ENCODE results near the gene EML4. TPM values are rescaled to one million over a fixed set of nuclear protein-coding genes. Genes with fewer than 3 reads are reported as not detected.

The EML4 gene
- total and polyA plus RNA-seq, 7 experiments from 2014 or later = 64.9 to 167 (median 141) TPM

- no peaks in the 10 kb centered on the region for H3K36me3 Mint-ChIP-seq
- intact Hi-C loops (cut with micrococcal nuclease) = loop anchor here (1.0 to 2.0 kb wide), 7 partner anchors 18 to 328 kb away; partner anchors contain the start of gene COX7A2L (in 2 of the 2)
- Histone ChIP-seq H3K9me3 (ENCODE audit: control insufficient read depth in 2 of 3, low read length in 3 of 3) (no peaks in the 10 kb centered on the region), H3K27ac (ENCODE audit: low read depth, low read length) (peak overlapping the region; percentile 96), H3K4me3 (ENCODE audit: low read length) (peak overlapping the region; percentile 28), H3K4me1 (ENCODE audit: control insufficient read depth in 2 of 2, insufficient read depth in 2 of 2, low read length in 2 of 2) (peaks cover 15 to 17% of the 10 kb centered on the region in 2 donors), H3K27me3 (ENCODE audit: control insufficient read depth in 2 of 2, insufficient read depth in 2 of 2, low read length in 2 of 2) (no peaks in the 10 kb centered on the region), H3K36me3 (ENCODE audit: control insufficient read depth in 2 of 3, insufficient read depth in 3 of 3, low read length in 3 of 3) (peaks cover 0 to 7% (median 0%) of the 10 kb centered on the region in 3 experiments)
- CTCF ChIA-PET = interaction anchor here (0.6 to 1.6 kb wide), 3 partner anchors 11 to 72 kb away, joined by 3 to 4 read pairs (median 3); no protein-coding TSS in a partner anchor
- POLR2A ChIA-PET = interaction anchor here (1.0 to 12.6 kb wide), 3 partner anchors 41 to 67 kb away, joined by 3 to 187 read pairs (median 39); no protein-coding TSS in a partner anchor
- H3K4me3 Mint-ChIP-seq = peak overlapping the region in 2 of 10 donors; percentile 26 to 49
- ATAC-seq (no peak), DNase-seq (no peak)
- H3K4me1 Mint-ChIP-seq = peaks cover 5 to 32% (median 12%) of the 10 kb centered on the region in 7 donors
- no peaks in the 10 kb centered on the region for H3K9me3 Mint-ChIP-seq
- H3K27ac Mint-ChIP-seq = peak overlapping the region in 4 of 9 donors; percentile 75 to 94 (median 84)
- peaks cover 0 to 15% (median 0%) of the 10 kb centered on the region in 5 donors for H3K27me3 Mint-ChIP-seq
These were observed 574 bp upstream of the EML4 start for GRCh38 chr2:42168459-42169099.

GRCh38 chr2:42169874-42170521 lies 845 bp downstream of the EML4 start:
- Mint-ChIP-seq H3K27me3 (peaks cover 0 to 6% (median 0%) of the 10 kb centered on the region in 5 donors), H3K9me3 (no peaks in the 10 kb centered on the region), H3K4me1 (peaks cover 9 to 26% (median 16%) of the 10 kb centered on the region in 7 donors), H3K4me3 (no peak overlapping the region), H3K36me3 (no peaks in the 10 kb centered on the region), H3K27ac (no peak overlapping the region)
- ChIA-PET POLR2A (interaction anchor here (0.7 to 12.6 kb wide), 14 partner anchors 11 to 69 kb away, joined by 3 to 187 read pairs (median 10); no protein-coding TSS in a partner anchor), CTCF (interaction anchor here (0.7 to 1.8 kb wide), 4 partner anchors 26 to 72 kb away, joined by 3 to 17 read pairs (median 3); no protein-coding TSS in a partner anchor)
- Histone ChIP-seq H3K27me3 (ENCODE audit: control insufficient read depth in 2 of 2, insufficient read depth in 2 of 2, low read length in 2 of 2) (no peaks in the 10 kb centered on the region), H3K36me3 (ENCODE audit: control insufficient read depth in 2 of 3, insufficient read depth in 3 of 3, low read length in 3 of 3) (peaks cover 0 to 7% (median 0%) of the 10 kb centered on the region in 3 experiments), H3K27ac (ENCODE audit: low read depth, low read length) (peak overlapping the region; percentile 96), H3K4me1 (ENCODE audit: control insufficient read depth in 2 of 2, insufficient read depth in 2 of 2, low read length in 2 of 2) (peaks cover 15 to 21% of the 10 kb centered on the region in 2 donors), H3K4me3 (ENCODE audit: low read length) (peak overlapping the region; percentile 88), H3K9me3 (ENCODE audit: control insufficient read depth in 2 of 3, low read length in 3 of 3) (no peaks in the 10 kb centered on the region)
- ATAC-seq (peak; percentile 7), DNase-seq (peak in 7 of 9 donors; percentile 21 to 42 (median 31))
- intact Hi-C loops (cut with micrococcal nuclease) = loop anchor here (1.0 to 5.0 kb wide), 9 partner anchors 19 to 482 kb away; partner anchors contain the start of gene COX7A2L (in 2 of the 2)

GRCh38 chr2:42170619-42171395 lies 1.7 kb downstream of the EML4 start:
- DNase-seq = no peak
- Histone ChIP-seq H3K27me3 (ENCODE audit: control insufficient read depth in 2 of 2, insufficient read depth in 2 of 2, low read length in 2 of 2) (no peaks in the 10 kb centered on the region), H3K27ac (ENCODE audit: low read depth, low read length) (peak overlapping the region; percentile 96), H3K4me1 (ENCODE audit: control insufficient read depth in 2 of 2, insufficient read depth in 2 of 2, low read length in 2 of 2) (peaks cover 15 to 24% of the 10 kb centered on the region in 2 donors), H3K36me3 (ENCODE audit: control insufficient read depth in 2 of 3, insufficient read depth in 3 of 3, low read length in 3 of 3) (peaks cover 0 to 7% (median 0%) of the 10 kb centered on the region in 3 experiments), H3K4me3 (ENCODE audit: low read length) (peak overlapping the region; percentile 88), H3K9me3 (ENCODE audit: control insufficient read depth in 2 of 3, low read length in 3 of 3) (no peaks in the 10 kb centered on the region)
- no peaks in the 10 kb centered on the region for H3K27me3 Mint-ChIP-seq
- peaks cover 0 to under 1% (median 0%) of the 10 kb centered on the region in 5 donors for H3K36me3 Mint-ChIP-seq
- CTCF ChIA-PET = interaction anchor here (0.7 to 3.6 kb wide), 10 partner anchors 20 to 74 kb away, joined by 3 to 24 read pairs (median 4); no protein-coding TSS in a partner anchor
- H3K4me3 Mint-ChIP-seq = no peak overlapping the region
- no peaks in the 10 kb centered on the region for H3K9me3 Mint-ChIP-seq
- POLR2A ChIA-PET = interaction anchor here (0.6 to 12.6 kb wide), 18 partner anchors 10 to 70 kb away, joined by 3 to 187 read pairs (median 6); no protein-coding TSS in a partner anchor
- peaks cover 9 to 28% (median 24%) of the 10 kb centered on the region in 7 donors for H3K4me1 Mint-ChIP-seq
- H3K27ac Mint-ChIP-seq = no peak overlapping the region
- no peak for ATAC-seq
- intact Hi-C loops (cut with micrococcal nuclease) = loop anchor here in 1 of 2 donors (1.0 to 5.0 kb wide), 3 partner anchors 47 to 481 kb away; no protein-coding TSS in a partner anchor

GRCh38 chr2:42171396-42171980 lies 2.3 kb downstream of the EML4 start:
- Histone ChIP-seq H3K9me3 (ENCODE audit: control insufficient read depth in 2 of 3, low read length in 3 of 3) (no peaks in the 10 kb centered on the region), H3K4me3 (ENCODE audit: low read length) (peak overlapping the region; percentile 88), H3K4me1 (ENCODE audit: control insufficient read depth in 2 of 2, insufficient read depth in 2 of 2, low read length in 2 of 2) (peaks cover 15 to 30% of the 10 kb centered on the region in 2 donors), H3K27ac (ENCODE audit: low read depth, low read length) (peak overlapping the region; percentile 96), H3K27me3 (ENCODE audit: control insufficient read depth in 2 of 2, insufficient read depth in 2 of 2, low read length in 2 of 2) (no peaks in the 10 kb centered on the region), H3K36me3 (ENCODE audit: control insufficient read depth in 2 of 3, insufficient read depth in 3 of 3, low read length in 3 of 3) (peaks cover 0 to 7% (median 0%) of the 10 kb centered on the region in 3 experiments)
- intact Hi-C loops (cut with micrococcal nuclease) = loop anchor here in 1 of 2 donors (1.0 to 5.0 kb wide), 3 partner anchors 47 to 481 kb away; no protein-coding TSS in a partner anchor
- Mint-ChIP-seq H3K27ac (no peak overlapping the region), H3K4me3 (no peak overlapping the region), H3K9me3 (peaks cover 0 to 6% (median 0%) of the 10 kb centered on the region in 11 donors), H3K27me3 (no peaks in the 10 kb centered on the region), H3K36me3 (peaks cover 0 to 7% (median 6%) of the 10 kb centered on the region in 5 donors), H3K4me1 (peaks cover 9 to 35% (median 31%) of the 10 kb centered on the region in 7 donors)
- POLR2A ChIA-PET = interaction anchor here (0.6 to 12.6 kb wide), 18 partner anchors 9 to 70 kb away, joined by 3 to 187 read pairs (median 6); no protein-coding TSS in a partner anchor
- ATAC-seq (no peak), DNase-seq (peak in 7 of 9 donors; percentile 18 to 40 (median 27))
- CTCF ChIA-PET = interaction anchor here (0.6 to 3.6 kb wide), 12 partner anchors 11 to 75 kb away, joined by 3 to 24 read pairs (median 4); no protein-coding TSS in a partner anchor

GRCh38 chr2:42172020-42172419 lies 2.9 kb downstream of the EML4 start:
- no peak for ATAC-seq
- no peaks in the 10 kb centered on the region for H3K27me3 Mint-ChIP-seq
- peaks cover 0 to 7% (median 6%) of the 10 kb centered on the region in 5 donors for H3K36me3 Mint-ChIP-seq
- peaks cover 0 to 7% (median 0%) of the 10 kb centered on the region in 11 donors for H3K9me3 Mint-ChIP-seq
- DNase-seq = no peak
- H3K4me1 ChIP-seq (ENCODE audit: control insufficient read depth in 2 of 2, insufficient read depth in 2 of 2, low read length in 2 of 2) = peaks cover 19 to 35% of the 10 kb centered on the region in 2 donors
- peak overlapping the region; percentile 96 for H3K27ac ChIP-seq (ENCODE audit: low read depth, low read length)
- CTCF ChIA-PET = interaction anchor here (0.6 to 3.6 kb wide), 13 partner anchors 10 to 105 kb away, joined by 3 to 24 read pairs (median 4); no protein-coding TSS in a partner anchor
- intact Hi-C loops (cut with micrococcal nuclease) = loop anchor here (1.0 to 5.0 kb wide), 2 partner anchors 8 to 480 kb away; no protein-coding TSS in a partner anchor
- H3K36me3 ChIP-seq (ENCODE audit: control insufficient read depth in 2 of 3, insufficient read depth in 3 of 3, low read length in 3 of 3) = peaks cover 0 to 7% (median 0%) of the 10 kb centered on the region in 3 experiments
- H3K27me3 ChIP-seq (ENCODE audit: control insufficient read depth in 2 of 2, insufficient read depth in 2 of 2, low read length in 2 of 2) = no peaks in the 10 kb centered on the region
- no peak overlapping the region for H3K27ac Mint-ChIP-seq
- H3K4me3 ChIP-seq (ENCODE audit: low read length) = peak overlapping the region; percentile 88
- POLR2A ChIA-PET = interaction anchor here (0.6 to 12.6 kb wide), 13 partner anchors 11 to 144 kb away, joined by 3 to 187 read pairs (median 8); no protein-coding TSS in a partner anchor
- H3K4me1 Mint-ChIP-seq = peaks cover 9 to 40% (median 33%) of the 10 kb centered on the region in 7 donors
- H3K9me3 ChIP-seq (ENCODE audit: control insufficient read depth in 2 of 3, low read length in 3 of 3) = no peaks in the 10 kb centered on the region
- H3K4me3 Mint-ChIP-seq = no peak overlapping the region
